Smooth muscle cell (in vitro differentiated cells): Measurements from ENCODE around the gene SCAMP4. TPM values are rescaled to one million over a fixed set of nuclear protein-coding genes. Genes with fewer than 3 reads are reported as not detected.

Source experiments
- DNase-seq: peaks from one replicate; lab custom pipeline; 2025; ENCODE audit not compliant: unreplicated experiment; lab: John Stamatoyannopoulos, UW
- H2AFZ ChIP-seq: fragments of 200-600 bp; sonication (generic); 2 replicates; pipeline ENCODE4 v1.6.0; 2016; ENCODE audit warnings: antibody characterized with exemption, low read depth, mild to moderate bottlenecking
- H3F3A ChIP-seq: fragments of 200-600 bp; sonication (generic); 2 replicates; pipeline ENCODE4 v1.6.0; 2017; ENCODE audit warnings: antibody characterized with exemption, low read depth
- H3K27ac ChIP-seq: fragments of 200-600 bp; sonication (generic); 2 replicates; pipeline ENCODE4 v1.5.1; 2016; ENCODE audit warnings: low read depth, mild to moderate bottlenecking
- H3K27me3 ChIP-seq: fragments of 200-600 bp; sonication (generic); 2 replicates; pipeline ENCODE4 v1.6.1; 2016; ENCODE audit warnings: low read depth, mild to moderate bottlenecking
- H3K36me3 ChIP-seq: fragments of 200-600 bp; sonication (generic); 2 replicates; pipeline ENCODE4 v1.5.1; 2016; ENCODE audit warnings: low read depth
- H3K4me1 ChIP-seq: fragments of 200-600 bp; sonication (generic); 2 replicates; pipeline ENCODE4 v1.5.1; 2016; ENCODE audit warnings: low read depth
- H3K4me2 ChIP-seq: fragments of 200-600 bp; sonication (generic); 2 replicates; pipeline ENCODE4 v1.6.0; 2016; ENCODE audit warnings: mild to moderate bottlenecking
- H3K4me3 ChIP-seq: fragments of 200-600 bp; sonication (generic); 2 replicates; pipeline ENCODE4 v1.5.1; 2016; ENCODE audit warnings: mild to moderate bottlenecking
- H3K79me2 ChIP-seq: fragments of 200-600 bp; sonication (generic); 2 replicates; pipeline ENCODE4 v1.6.0; 2016; ENCODE audit warnings: low read depth, mild to moderate bottlenecking
- H3K9ac ChIP-seq: fragments of 200-600 bp; sonication (generic); 2 replicates; pipeline ENCODE4 v1.6.0; 2016; ENCODE audit warnings: low read depth
- H3K9me3 ChIP-seq: fragments of 200-600 bp; sonication (generic); replicated peaks from 2 replicates; pipeline ENCODE4 v1.5.1; 2016; ENCODE audit warnings: low read depth
- H4K20me1 ChIP-seq: fragments of 200-600 bp; sonication (generic); 2 replicates; pipeline ENCODE4 v1.6.0; 2016; ENCODE audit warnings: low read depth
- WGBS: methylation state at CpG from one replicate; pipeline ENCODE4 v1.1.7; 2016; ENCODE audit warnings: low lambda C conversion rate; 5-methylcytosine and 5-hydroxymethylcytosine counted together
- polyA plus RNA-seq: library from polyadenylated mRNA; unstranded; fragments of >200 nt; fragmentation: Nextera tagmentation; extraction: Ambion mirVana; gene quantifications from 2 replicates; pipeline ENCODE4 v1.2.1, GENCODE V29; 2016
- total RNA-seq: library from RNA; depleted of rRNA; stranded (reverse); fragments of >200 nt; gene quantifications from 2 replicates; pipeline ENCODE4 v1.2.3, GENCODE V29; 2014
- TF ChIP-seq, protein P1 (sequence below): fragments of 200-600 bp; sonication (generic); IDR thresholded peaks from 2 replicates; pipeline ENCODE4 v1.5.1; 2017; ENCODE audit warnings: borderline replicate concordance, mild to moderate bottlenecking, antibody characterized with exemption; ENCODE audit not compliant: insufficient read depth, poor library complexity, severe bottlenecking

Gene SCAMP4
- total and polyA plus RNA-seq, 2 experiments from 2014 or later, result 54.5 to 96.9 TPM

DNA sequence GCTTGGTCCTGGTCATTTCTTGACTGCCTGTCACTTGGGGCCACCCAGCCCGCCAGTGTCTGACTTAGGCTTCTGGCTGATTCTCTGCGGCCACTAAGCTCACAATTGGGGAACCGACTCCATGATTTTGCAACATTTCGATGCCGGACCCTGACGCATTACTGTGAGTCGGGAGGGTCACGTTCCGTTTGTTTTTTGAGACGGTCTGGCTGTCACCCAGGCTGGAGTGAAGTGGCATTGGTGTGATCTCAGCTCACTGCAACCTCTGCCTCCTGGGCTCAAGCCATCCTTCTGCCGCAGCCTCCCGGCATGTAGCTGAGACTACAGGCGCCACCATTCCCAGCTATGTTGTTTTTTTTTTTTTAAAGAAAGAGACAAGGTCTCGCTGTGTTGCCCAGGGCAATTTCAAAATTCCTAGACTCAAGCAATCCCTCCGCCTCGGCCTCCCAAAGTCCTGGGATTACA is 3.2 kb upstream of the SCAMP4 start:
- Histone ChIP-seq H3K4me1 (peaks cover 5% of the 10 kb centered on the region), H3K36me3 (no peaks in the 10 kb centered on the region), H3F3A (peaks cover 10% of the 10 kb centered on the region), H4K20me1 (no peaks in the 10 kb centered on the region), H3K9me3 (no peaks in the 10 kb centered on the region), H3K4me2 (no peak overlapping the region), H3K4me3 (no peak overlapping the region), H3K79me2 (peaks cover 15% of the 10 kb centered on the region), H3K27ac (no peak overlapping the region), H3K9ac (no peak overlapping the region), H3K27me3 (no peaks in the 10 kb centered on the region), H2AFZ (no peak overlapping the region)
- WGBS, result 93% methylated on average over 16 of the region's 16 CpGs
- TF ChIP-seq, protein P1, sequence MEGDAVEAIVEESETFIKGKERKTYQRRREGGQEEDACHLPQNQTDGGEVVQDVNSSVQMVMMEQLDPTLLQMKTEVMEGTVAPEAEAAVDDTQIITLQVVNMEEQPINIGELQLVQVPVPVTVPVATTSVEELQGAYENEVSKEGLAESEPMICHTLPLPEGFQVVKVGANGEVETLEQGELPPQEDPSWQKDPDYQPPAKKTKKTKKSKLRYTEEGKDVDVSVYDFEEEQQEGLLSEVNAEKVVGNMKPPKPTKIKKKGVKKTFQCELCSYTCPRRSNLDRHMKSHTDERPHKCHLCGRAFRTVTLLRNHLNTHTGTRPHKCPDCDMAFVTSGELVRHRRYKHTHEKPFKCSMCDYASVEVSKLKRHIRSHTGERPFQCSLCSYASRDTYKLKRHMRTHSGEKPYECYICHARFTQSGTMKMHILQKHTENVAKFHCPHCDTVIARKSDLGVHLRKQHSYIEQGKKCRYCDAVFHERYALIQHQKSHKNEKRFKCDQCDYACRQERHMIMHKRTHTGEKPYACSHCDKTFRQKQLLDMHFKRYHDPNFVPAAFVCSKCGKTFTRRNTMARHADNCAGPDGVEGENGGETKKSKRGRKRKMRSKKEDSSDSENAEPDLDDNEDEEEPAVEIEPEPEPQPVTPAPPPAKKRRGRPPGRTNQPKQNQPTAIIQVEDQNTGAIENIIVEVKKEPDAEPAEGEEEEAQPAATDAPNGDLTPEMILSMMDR, result no peak
- DNase-seq, result no peak

DNA sequence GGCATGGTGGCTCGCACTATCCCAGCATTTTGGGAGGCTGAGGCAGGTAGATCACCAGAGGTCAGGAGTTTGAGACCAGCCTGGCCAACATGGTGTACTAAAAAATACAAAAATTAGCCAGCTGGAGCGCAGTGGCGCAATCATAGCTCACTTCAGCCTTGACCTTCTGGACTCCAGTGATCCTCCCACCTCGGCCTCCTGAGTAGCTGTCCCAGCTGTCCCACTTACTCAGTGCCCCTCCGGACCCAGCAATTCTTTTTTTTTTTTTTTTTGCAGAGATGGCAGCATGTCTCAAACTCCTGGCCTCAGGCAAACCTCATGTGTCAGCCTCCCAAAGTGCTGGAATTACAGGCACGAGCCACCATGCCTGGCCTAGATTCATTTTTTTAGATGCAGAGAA is 2.3 kb upstream of the SCAMP4 start:
- H3K36me3 ChIP-seq, result no peaks in the 10 kb centered on the region
- H3K9ac ChIP-seq, result no peak overlapping the region

DNA sequence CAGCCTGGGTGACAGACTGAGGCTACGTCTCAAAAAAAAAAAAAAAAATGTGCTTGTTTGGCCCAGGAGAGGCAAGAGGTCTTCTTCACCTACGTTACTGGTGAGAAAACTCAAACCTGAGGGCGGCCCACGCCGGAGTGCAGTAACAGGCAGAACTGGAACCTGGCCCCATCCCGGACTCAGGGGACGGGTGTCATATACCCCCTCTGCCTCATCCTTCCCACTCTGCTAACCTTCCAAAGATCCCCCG is 414 bp upstream of the SCAMP4 start:
- Histone ChIP-seq H2AFZ (no peak overlapping the region), H3K4me3 (peak overlapping the region; percentile 67), H3K9me3 (no peaks in the 10 kb centered on the region), H3K27me3 (no peaks in the 10 kb centered on the region), H3K9ac (no peak overlapping the region), H3K4me2 (peak overlapping the region; percentile 24), H3K79me2 (peaks cover 43% of the 10 kb centered on the region), H3K36me3 (no peaks in the 10 kb centered on the region), H3F3A (peaks cover 10% of the 10 kb centered on the region), H3K27ac (peak overlapping the region; percentile 63), H4K20me1 (peaks cover 28% of the 10 kb centered on the region), H3K4me1 (peaks cover 5% of the 10 kb centered on the region)
- TF ChIP-seq, protein P1, result no peak
- no peak for DNase-seq
- WGBS, result 36% methylated on average over 8 of the region's 8 CpGs

More for the DNA sequence above, 2.3 kb upstream of the SCAMP4 start:
- Histone ChIP-seq H4K20me1 (peaks cover 9% of the 10 kb centered on the region), H3K9me3 (no peaks in the 10 kb centered on the region), H3K79me2 (peaks cover 24% of the 10 kb centered on the region), H3K27me3 (no peaks in the 10 kb centered on the region), H3K4me2 (no peak overlapping the region), H2AFZ (no peak overlapping the region), H3K4me1 (peaks cover 5% of the 10 kb centered on the region), H3K4me3 (no peak overlapping the region), H3K27ac (no peak overlapping the region), H3F3A (peaks cover 10% of the 10 kb centered on the region)
- DNase-seq, result no peak
- TF ChIP-seq, protein P1, result no peak
- 79% methylated on average over 6 of the region's 6 CpGs for WGBS

DNA sequence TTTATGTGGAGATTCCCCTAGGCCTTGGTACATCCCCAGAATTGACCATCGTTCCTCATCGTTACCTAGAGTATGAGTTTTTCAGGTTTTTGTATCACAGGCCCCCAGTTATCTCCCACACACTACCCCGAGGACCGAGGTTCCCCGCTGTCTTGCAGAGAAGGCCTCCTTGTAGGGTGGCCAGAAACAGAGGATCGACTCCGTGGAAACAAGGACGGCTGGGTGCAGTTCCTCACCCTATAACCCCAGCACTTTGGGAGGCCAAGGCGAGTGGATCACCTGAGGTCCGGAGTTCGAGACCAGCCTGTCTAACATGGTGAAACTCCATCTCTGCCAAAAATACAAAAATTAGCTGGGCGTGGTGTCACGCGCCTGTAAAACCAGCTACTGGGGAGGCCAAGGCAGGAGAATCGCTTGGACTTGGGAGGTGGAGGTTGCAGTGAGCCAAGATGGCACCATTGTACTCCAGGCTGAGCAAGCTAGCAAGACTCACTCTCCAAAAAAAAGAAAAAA is 720 bp downstream of the SCAMP4 start:
- WGBS, result 89% methylated on average over 15 of the region's 15 CpGs
- TF ChIP-seq, protein P1, result no peak
- Histone ChIP-seq H3K79me2 (peaks cover 54% of the 10 kb centered on the region), H3K4me2 (peak overlapping the region; percentile 82), H3F3A (peaks cover 10% of the 10 kb centered on the region), H4K20me1 (peaks cover 39% of the 10 kb centered on the region), H3K27ac (peak overlapping the region; percentile 20), H3K27me3 (no peaks in the 10 kb centered on the region), H3K9me3 (no peaks in the 10 kb centered on the region), H3K9ac (peak overlapping the region; percentile 79), H3K4me1 (peaks cover 5% of the 10 kb centered on the region), H2AFZ (no peak overlapping the region), H3K4me3 (peak overlapping the region; percentile 67), H3K36me3 (no peaks in the 10 kb centered on the region)
- no peak for DNase-seq
